ENCODE data around the gene AGPAT4.
"Not testable (repeated sequence)": the region's sequence is repeated elsewhere in the genome, so short reads cannot be mapped to it uniquely, and the experiment has no call there.

AGPAT4 gene

DNA sequence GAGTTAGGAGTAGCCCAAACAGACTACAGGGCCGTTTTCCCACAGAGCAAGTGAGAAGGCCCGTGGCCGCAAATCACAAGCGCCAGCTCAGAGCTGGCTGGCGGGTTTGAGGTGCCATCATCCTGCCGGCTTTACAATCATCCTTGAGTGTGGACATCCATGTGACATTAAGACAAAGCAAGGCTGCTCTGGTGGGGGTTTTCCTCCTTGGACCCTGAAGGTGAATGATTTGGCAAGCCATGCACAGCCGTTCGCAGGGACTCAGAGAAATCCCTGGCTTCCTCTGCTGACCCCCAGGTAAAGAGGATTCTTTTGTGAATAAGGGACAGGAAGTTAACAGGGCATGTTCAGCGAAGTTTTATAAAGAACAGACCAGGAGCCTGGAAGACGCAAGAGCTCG is 137.2 kb downstream of the AGPAT4 start:
- DNase-seq: no peak

DNA sequence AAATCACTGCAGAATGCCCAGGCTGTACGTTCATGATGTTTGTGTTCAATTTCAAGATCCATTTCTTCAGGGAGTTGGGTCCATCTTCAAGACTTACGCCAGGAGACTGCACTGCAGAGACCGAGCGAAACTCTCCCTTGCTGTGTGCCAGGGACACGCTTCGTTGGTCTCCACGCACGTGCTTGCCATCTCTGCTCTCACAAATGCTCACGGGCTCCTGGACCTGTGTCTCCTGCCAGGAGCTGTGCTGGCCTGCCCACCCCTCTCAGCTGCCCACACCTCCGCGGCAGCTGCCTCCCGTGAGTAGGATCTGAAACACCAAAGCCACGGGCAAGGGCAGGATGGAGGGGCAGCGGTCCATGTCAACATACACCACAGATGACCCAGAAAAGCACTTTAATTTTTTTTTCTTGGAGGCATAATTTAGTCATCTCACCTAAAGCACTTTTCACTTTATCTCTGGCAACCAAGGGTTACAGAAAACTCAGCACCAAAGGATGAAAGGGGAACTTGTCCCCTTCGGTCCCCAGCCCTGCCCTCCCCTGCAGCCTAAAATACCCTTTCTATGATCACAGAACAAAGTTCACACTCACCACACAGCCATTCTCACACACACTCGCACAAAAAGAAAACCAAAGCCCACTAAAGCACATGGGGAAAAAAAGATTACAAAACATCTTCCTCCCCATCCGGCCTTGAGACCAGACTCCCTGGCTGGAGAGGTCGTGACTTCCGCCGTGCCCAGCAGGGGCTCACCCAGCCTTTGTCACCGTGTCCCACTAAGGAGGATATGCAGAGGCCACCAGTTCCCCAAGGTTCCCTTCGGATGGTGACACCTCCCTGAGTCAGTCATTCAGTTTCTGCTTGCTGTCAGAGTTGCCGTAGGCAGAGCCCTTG is 137.9 kb downstream of the AGPAT4 start:
- no peak for DNase-seq

DNA sequence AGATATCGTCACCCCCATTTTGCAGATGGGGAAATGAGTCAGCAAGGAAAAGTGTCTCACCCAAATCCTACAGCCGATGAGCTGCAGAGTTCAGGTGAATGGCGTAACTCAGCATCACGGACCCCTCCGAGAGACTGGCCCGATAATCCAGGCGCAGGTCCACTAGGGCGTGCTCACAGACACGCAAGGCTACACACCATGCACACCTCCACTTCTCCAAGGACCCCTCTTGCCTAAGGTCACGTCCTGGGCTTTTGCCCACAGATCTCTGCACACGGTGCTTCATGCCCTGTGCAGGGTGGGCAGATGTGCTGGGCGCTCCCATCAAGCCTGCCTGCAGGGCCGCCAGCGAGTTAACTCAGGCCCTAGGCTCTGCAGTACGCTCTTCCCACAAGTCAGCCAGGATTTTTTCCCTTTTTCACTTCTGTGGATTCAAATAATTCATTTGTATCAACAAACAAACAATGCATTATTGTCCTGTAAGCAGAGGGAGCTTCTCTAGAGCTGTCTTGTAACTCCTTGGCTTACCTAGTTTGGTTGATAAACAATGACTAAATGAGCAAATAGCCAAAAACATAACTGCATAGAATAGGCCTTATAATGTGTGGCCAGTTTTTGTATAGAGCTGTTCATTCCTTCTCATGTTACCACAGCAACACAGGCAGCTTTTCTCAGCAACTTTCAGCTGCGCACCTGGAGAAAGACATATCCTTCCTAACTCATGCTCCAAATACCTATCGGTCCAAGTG is 139.1 kb downstream of the AGPAT4 start:
- DNase-seq: no peak

DNA sequence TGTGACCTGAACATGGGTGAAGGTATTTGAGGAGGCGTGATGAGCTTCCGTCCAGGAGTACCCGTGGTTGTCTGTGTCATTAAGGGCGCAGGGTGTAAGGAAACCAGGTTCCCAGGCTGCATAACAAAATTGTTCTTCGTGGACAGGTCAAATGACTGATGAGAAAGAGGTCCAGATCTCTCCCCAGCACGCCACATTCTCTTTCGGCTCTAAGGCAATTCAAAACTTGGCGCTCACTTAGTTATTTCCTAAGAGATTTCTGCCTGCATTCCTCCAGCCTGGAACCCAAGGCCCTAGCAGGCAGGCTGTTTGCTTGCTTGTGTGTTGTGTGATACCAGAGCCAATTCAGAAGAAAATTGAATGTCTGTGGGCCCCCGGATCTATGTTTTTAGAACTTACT is 139.9 kb downstream of the AGPAT4 start:
- DNase-seq: no peak

DNA sequence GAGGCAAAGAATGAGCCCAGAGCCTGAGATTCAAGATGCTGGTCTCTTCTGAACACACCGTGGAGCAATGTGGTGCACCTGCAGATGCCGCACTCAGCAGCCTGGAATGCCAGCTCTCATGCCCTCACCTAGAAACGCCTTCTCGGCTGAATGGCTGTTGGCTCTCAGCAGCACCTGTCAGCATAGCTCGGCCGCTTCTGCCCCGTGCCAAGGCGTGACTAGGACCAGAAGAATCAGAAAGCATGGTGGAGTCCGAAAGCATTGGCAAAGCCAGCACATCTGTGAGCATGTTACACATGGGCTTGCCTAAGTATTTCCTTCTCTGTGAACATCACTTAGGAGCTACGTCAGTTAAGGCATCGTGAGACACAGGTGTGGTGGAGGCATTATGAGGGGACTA is 141.5 kb downstream of the AGPAT4 start:
- DNase-seq: no peak

DNA sequence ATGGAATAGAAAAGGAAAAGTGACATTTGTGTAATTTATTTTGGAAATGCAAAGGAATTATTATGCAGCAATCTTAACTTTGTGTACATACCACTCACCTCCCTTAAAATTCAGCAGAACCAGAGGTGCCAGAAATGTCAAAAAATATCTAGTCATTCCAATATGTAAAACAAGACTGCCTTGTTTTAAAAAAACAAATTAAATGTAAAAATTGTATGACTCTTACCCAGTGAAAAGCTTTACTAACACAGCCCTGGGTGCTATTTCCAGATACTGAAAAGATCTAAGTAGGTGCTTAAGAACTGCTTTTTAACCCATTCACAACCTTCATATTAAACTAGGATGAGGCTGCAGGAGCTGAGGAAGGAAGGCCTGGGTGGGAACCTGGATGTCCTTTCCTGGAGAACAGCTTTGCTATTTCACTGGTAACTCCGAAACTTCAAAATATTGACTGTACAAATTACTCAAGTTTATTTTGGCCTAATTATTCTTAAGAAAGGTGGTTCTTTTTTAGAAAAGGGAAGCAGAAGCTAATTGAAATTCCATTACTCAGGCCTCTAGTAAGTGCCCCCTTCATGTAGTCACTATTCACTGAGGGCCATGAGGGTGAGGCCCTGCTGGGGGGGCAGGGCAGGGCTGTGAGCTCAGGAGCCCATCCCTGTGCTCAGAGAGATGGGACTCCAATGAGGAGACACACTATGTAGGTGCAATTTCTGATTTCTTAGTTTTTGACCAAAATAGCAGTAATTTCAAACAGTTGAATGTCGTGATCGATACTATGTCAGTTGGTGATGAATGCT is 142.7 kb downstream of the AGPAT4 start:
- no peak for DNase-seq

DNA sequence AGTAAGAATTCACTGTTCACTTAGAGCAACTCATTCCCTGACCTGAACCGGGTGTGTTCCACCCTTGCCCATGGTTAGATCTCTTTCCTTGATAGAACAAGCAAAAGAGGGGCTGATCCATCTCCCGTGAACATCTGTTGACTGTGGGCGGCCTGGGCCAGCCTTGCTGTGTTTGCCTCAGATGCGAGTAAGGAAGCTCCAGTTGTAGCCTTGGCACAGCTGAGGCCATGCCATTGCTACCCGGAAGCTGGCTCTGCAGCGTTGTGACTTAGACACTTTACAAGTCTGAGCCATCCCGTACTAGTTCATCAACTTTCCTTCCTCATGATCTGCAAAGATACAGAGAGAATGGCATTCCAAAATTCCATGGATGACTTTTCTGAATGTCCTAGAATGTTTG is 143.3 kb downstream of the AGPAT4 start:
- DNase-seq: no peak

DNA sequence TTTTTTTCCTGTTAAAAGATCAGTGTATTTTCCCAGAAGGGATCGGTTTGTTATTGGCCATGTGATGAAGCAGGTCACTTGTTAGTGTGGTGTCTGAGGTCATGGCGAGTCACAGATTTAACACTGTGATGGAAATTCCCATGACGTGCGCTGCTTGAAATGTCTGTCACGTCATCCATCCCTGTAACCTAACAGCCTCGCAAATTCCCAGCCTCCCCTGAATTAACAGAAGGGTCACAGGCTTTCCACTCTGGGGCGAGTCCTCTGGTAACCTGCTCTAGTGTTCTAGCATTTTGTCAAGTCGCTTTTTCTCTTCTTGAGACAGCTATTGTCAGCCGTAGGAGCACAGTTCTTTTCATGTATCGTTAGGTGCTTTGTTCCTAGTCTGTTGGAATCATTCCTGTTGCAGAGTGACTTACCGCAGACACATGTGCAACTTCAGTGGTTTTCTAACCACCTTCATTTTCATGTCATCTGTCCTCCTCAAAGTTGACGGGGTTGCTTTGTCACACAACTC is 145.1 kb downstream of the AGPAT4 start:
- no peak for DNase-seq

DNA sequence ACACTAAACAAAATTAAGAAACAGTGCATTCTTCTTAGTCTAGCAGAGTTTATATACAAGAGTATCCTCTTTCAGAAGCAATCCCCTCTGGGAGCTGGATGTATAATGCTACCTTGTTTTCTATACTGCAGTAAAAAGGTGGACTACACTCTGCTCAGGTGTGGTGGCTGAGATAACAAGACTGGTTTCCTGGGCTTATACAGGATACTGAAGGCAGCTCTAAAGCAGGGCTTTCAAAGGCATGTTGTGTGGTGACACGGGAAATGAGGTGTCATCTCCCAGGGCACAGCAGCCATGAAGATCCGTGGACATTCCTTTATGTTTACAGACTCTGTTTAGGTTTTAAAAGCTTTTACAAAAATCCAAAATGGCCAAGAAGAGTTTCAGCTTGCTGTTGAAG is 145.6 kb downstream of the AGPAT4 start:
- DNase-seq: no peak

DNA sequence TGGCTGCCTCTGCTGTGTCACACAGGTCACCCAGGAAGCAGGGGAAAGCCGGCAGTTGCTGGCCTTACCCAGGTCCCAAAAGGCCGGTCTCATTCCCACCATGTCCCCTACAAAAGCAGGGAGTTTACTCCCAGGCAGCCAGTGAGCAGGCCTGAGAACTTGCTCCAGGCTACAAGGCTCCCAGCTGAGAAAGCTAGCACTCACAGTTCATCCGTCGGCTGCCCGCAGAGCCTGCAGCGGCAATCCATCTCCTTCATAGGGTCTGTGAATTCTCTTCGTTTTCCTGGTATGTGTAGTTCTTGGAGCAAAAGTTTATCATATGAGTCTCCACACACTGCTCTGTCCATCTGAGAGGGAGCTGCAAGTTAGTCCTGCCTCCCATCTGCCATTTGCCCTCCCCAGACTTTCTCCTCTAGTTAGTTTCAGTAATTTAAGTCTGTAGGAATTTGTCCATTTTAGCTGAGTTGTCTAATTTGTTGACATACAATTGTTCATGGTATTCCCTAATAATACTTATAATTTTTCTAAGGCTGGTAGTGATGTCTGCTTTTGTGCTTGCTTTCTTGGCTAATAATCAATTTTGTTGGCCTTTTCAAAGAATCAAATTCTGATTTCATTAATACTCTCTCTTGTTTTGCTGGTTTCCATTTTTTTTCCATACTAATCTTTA is 146.7 kb downstream of the AGPAT4 start:
- no peak for DNase-seq

DNA sequence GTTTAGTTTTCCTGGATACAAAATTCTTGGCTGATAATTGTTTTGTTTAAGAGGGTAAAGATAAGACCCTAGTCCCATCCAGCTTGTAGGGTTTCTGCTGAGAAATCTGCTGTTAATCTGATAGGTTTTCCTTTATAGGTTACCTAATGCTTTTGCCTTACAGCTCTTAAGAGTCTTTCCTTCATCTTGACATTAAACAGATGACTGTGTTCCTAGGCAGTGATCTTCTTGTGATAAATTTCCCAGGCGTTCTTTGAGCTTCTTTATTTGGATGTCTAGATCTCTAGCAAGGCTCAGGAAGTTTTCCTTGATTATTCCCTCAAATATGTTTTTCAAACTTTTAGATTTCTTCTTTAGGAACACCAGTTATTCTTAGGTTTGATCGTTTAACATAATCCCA is 148.3 kb downstream of the AGPAT4 start:
- no peak for DNase-seq

DNA sequence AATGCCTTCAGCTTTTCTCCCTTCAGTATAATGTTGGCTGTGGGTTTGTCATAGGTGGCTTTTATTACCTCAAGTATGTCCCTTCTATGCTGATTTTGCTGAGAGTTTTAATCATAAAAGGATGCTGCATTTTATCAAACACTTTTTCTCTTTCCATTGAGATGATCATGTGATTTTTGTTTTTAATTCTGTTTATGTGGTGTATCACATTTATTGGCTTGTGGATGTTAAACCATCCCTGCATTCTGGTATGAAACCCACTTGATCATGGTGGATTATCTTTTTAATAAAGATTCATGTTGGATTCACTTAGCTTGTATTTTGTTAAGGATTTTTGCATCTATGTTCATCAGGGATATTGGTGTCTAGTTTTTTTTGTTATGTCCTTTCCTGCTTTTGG is 150.5 kb downstream of the AGPAT4 start:
- not testable (repeated sequence) for DNase-seq

DNA sequence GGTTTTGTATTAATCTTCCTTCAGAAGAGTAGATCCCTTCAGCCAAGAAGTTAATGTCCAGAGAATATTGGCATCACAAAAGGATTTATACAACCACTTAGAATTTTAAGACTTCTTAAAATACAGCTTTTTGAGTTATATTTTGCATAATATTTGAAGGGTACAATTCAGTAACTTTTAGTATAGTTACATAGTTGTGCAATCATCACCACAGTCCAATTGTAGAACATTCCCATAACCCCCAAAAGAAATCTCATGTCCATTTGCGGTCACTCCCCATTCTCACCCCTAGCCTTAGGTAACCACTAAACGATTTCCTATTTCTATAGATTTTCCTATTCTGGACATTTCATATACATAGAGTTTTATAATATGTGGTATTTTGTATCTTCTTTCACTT is 155.9 kb downstream of the AGPAT4 start:
- DNase-seq: no peak

DNA sequence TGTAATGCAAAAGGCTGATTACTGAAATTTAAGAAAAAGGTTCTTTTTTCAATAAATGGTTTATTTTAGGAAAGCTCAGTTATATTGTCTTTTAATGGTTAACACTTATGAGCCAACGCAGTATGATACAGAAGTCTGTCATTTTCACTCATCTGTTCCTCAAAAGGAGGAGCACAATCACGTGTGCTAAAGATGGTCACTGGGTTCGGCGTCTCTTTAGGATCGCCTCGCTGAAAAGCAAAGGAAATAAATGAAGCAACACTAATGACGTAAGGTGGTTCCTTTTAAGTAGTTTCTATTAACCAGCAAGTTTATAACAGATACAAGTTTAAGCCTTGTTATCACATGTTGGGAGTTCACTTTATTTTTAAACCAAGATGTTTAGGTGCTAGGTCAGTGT is 156.6 kb downstream of the AGPAT4 start:
- no peak for DNase-seq

DNA sequence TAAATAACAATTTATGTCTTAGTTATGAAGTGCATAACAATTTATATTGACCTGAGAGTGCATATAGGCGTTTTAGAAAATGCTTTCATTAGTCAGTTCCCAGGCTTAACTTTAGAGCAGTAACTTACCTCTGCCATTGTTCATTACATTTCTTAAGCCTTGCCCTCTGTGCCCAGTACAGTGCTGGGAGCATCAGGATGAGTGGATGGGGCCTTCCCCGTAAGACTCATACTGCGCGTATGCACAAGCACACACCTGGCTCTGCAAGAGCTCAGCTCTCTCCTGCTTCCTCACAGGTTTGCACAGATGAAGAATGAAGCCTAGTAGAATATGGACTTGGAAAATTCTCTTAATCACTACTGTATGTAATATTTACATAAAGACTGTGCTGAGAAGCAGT is 157.3 kb downstream of the AGPAT4 start:
- no peak for DNase-seq

DNA sequence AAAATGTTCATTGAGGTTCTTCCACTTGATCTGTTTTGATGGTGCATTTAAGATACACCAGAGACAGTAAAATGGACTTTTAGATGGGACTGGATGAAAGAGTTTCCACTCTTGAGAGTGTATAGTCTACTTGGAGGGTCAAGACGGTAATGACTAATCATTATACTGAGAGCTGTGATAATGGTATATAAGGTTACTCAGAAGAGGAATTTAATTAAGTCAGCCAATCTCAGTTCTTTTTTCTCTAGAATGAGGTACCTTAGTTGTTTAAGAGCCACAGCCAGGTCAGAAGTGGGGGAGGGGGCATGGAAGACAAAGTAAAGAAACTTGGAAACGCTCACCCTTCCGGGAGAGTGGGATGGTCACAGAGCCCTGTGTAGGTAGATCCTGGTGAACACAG is 158.4 kb downstream of the AGPAT4 start:
- no peak for DNase-seq

DNA sequence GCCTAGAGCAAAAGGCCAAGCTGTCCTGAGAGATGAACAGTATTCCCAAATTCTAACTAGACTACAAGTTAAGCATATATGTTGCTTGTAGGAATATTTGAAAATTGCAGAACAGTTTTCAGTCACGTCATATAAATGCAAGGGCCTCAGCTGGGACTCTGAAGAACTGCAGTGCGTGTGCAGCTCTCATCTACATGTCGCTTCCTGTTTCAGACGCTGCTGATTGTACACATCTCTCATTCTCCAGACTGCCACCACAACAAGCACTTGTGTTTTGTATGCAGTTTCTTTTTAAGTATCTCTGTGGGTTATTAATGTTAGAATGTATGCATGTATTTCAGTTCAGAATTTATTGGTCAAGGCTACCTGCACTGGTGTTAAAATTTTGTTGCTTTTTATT is 162.6 kb downstream of the AGPAT4 start:
- no peak for DNase-seq

DNA sequence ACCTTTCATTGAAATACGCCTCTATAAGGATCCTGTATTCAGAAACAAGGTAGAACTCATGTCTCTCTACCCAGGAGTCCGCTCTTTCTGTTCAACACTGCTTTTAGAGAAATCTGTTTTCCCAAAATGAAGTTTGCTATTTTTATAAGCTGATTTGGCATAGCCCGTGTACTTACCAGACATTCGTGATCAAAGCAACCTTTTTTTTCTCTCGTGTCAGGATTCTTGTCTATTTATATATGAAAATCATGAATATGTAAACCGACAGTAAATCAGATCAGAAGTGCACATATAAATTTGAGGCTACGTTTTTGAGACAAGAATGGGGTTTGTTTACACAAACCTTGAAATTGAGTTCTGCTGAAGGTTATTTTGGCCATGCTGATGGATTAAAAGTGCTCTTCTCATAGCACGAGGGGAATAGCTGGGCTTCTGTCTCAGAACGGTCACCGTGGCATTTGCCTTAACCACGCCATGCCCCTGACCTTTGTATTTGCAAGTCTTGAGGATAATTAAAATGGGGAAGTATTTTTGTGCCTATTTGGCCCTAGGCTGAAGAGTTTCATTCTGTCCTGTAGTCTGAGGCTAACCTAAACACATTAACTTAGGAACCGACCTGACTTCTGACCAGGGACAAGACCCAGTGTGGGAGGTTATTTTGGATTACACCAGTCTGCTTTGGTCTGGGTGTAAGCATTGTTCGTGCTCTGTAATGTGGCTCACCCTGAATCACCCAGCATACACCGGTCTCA is 163.7 kb downstream of the AGPAT4 start:
- DNase-seq: no peak

DNA sequence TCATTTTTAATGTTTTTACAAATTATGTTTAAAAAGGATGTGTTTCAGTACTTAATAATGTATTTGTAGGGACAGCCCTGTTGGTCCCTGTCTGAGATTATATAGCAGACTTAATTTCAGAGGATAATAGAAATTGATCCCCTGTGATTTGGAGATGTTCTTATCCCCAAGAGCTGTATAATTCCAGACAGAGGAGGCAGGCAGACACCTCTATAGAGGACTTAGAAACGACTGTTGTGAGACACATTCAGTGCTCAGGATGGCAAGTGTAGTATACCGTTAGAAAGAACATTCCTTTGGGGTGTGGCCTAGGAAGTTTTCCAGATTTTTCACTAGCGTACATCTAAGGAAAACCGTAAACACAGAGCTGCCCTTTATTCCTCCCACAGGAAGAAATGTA is 164.5 kb downstream of the AGPAT4 start:
- no peak for DNase-seq

DNA sequence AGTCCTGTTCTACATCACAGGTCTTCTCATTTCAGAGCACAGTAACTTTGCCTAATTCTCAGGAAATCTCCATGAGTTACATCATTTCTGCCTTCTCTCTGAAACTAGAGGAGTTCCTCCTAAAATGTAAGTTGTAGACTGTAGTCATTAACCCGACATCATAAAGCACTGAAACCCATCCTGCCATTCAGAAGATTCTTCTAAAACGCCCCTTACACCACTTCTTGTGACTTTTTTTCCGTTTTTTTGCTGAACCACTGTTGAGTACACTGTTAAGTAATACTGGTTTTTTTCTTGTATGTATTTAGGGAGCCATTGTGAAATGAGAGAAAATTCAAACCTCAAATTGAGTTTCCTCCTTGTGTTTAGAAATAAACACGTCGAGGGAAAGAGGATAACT is 164.9 kb downstream of the AGPAT4 start:
- DNase-seq: no peak

DNA sequence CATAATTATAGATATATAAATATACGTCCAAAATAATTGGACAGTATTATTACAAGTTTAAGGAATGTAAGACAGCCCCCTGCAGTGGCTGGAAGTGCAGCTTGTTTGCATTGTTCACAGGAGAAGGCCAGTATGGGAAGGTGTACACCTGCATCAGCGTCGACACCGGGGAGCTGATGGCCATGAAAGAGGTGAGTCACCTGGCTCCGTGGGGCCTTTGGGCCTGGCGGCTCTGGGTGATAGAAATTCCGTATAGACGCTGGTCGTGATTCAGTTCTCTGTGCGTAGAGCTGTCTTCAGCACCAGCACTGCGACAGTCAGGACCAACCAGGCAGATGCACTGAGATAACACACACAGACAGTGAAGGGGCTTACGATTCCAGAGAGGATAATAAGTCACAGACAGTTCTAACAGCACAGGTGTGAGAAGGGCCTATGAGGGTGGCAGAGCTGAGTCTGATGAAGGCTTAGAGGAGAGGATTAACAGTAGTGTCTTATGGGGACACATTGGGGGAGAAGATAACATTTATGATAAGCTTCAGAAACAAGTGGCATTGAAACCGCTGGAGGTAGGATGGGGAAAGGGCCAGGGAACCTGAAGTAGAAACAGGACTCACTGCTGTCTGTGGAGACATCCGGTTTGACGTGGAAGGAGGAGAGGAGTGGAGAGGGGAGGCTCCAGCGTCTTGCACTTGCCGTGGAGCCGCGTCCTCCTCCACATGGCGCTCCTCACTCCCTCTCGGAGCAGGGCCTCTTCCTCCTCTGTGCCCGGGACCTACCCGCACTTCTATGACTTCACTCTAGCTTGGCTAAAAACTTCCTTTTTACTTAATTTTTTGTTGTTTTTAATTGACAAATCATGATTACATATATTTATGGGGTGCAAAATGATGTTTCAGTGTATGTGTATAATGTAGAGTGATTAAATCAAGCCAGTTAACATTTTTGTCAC is 165.8 kb downstream of the AGPAT4 start:
- DNase-seq: no peak

Measured in NCI-H524 (cell line).